ENCODE results near the gene TCF20. TPM values are rescaled to one million over a fixed set of nuclear protein-coding genes. Genes with fewer than 3 reads are reported as not detected.

Gene TCF20
- 10 to 100 TPM; 18.5 to 43.9 (median 28.3) TPM for total RNA-seq
- polyA plus RNA-seq: 10 to 100 TPM in 2 of 3 donors, 1 to 10 TPM in 1; 5.6 to 16.2 (median 11.9) TPM
- long read RNA-seq, donor 1, full-length matches to known transcripts: 4 of 4 reads
- long read RNA-seq, donor 1, partial matches to known transcripts: 0 of 4 reads
- long read RNA-seq, donor 1, other reads (novel, unspliced or antisense): 0 of 4 reads
- long read RNA-seq, donor 2, full-length matches to known transcripts: 4 of 4 reads
- long read RNA-seq, donor 2, partial matches to known transcripts: 0 of 4 reads
- long read RNA-seq, donor 2, other reads (novel, unspliced or antisense): 0 of 4 reads
- long read RNA-seq, donor 3, full-length matches to known transcripts: 1 of 1 reads
- long read RNA-seq, donor 3, partial matches to known transcripts: 0 of 1 reads
- long read RNA-seq, donor 3, other reads (novel, unspliced or antisense): 0 of 1 reads
- long read RNA-seq, donor 4, partial matches to known transcripts: 0 of 1 reads
- long read RNA-seq, donor 4, other reads (novel, unspliced or antisense): 1 of 1 reads
- long read RNA-seq, donor 5, full-length matches to known transcripts: 1 of 4 reads
- long read RNA-seq, donor 5, partial matches to known transcripts: 0 of 4 reads
- long read RNA-seq, donor 5, other reads (novel, unspliced or antisense): 3 of 4 reads
- long read RNA-seq, donor 6, partial matches to known transcripts: 0 of 5 reads
- long read RNA-seq, donor 6, other reads (novel, unspliced or antisense): 5 of 5 reads
- long read RNA-seq, donor 7, full-length matches to known transcripts: 1 of 1 reads
- long read RNA-seq, donor 7, partial matches to known transcripts: 0 of 1 reads
- long read RNA-seq, donor 7, other reads (novel, unspliced or antisense): 0 of 1 reads
- long read RNA-seq, donor 8, full-length matches to known transcripts: 4 of 9 reads
- long read RNA-seq, donor 8, partial matches to known transcripts: 0 of 9 reads
- long read RNA-seq, donor 8, other reads (novel, unspliced or antisense): 5 of 9 reads
- long read RNA-seq, donor 9, full-length matches to known transcripts: 2 of 2 reads
- long read RNA-seq, donor 9, partial matches to known transcripts: 0 of 2 reads
- long read RNA-seq, donor 9, other reads (novel, unspliced or antisense): 0 of 2 reads
- long read RNA-seq, donor 10, full-length matches to known transcripts: 3 of 3 reads
- long read RNA-seq, donor 10, partial matches to known transcripts: 0 of 3 reads
- long read RNA-seq, donor 10, other reads (novel, unspliced or antisense): 0 of 3 reads

- Histone ChIP-seq H3K9me3 (replicated peaks in 1 of 3) (no peaks in the 10 kb centered on the region), H3K4me1 (replicated peaks in 1 of 2) (peaks cover 0 to 28% of the 10 kb centered on the region in 2 donors), H3K27ac (peak within 1 kb of the TSS; percentile 64 to 92 (median 78)), H3K4me3 (peak within 1 kb of the TSS; percentile 36 to 99 (median 92)), H3K27me3 (no peaks in the 10 kb centered on the region), H3K36me3 (replicated peaks in 1 of 2) (no peaks in the 10 kb centered on the region)
- TF ChIP-seq CTCF (IDR thresholded peaks at IDR 0.05) (no peak), POLR2A (IDR thresholded peaks at IDR 0.05) (no peak)
- intact Hi-C loops (cut with DNase I): loop anchor here in 1 of 2 donors (10.0 kb wide), 1 partner anchor 164 kb away; the partner anchor contains the start of gene NFAM1
- WGBS, 4 donors: 5 to 17% (median 10%) methylated on average over 7 to 85 of the region's 91 CpGs
- peak; percentile 69 to 82 (median 77) for DNase-seq
Observed at GRCh38 chr22:42270510-42271190, at the start of gene TCF20. Gene TCF20 (minus strand): TSS chr22:42270653. CDS start chr22:42215305, 55,348 bp downstream.

GRCh38 chr22:42319386-42319785, 48.9 kb upstream of the TCF20 start:
- no peak for DNase-seq
- intact Hi-C loops (cut with DNase I): no loop called here
- Histone ChIP-seq H3K36me3 (replicated peaks in 1 of 2) (no peaks in the 10 kb centered on the region), H3K27me3 (no peaks in the 10 kb centered on the region), H3K4me1 (replicated peaks in 1 of 2) (no peaks in the 10 kb centered on the region), H3K4me3 (no peak overlapping the region), H3K9me3 (replicated peaks in 1 of 3) (no peaks in the 10 kb centered on the region), H3K27ac (no peak overlapping the region)
- TF ChIP-seq POLR2A (IDR thresholded peaks at IDR 0.05) (no peak), CTCF (IDR thresholded peaks at IDR 0.05) (no peak)
- 84 to 92% (median 85%) methylated on average over 5 to 6 of the region's 6 CpGs for WGBS, 4 donors

GRCh38 chr22:42318967-42319366, 48.5 kb upstream of the TCF20 start:
- WGBS, 4 donors: 81 to 100% (median 93%) methylated on average over 2 to 3 of the region's 3 CpGs
- Histone ChIP-seq H3K36me3 (replicated peaks in 1 of 2) (no peaks in the 10 kb centered on the region), H3K4me1 (replicated peaks in 1 of 2) (no peaks in the 10 kb centered on the region), H3K4me3 (no peak overlapping the region), H3K9me3 (replicated peaks in 1 of 3) (no peaks in the 10 kb centered on the region), H3K27me3 (no peaks in the 10 kb centered on the region), H3K27ac (no peak overlapping the region)
- no peak for TF ChIP-seq CTCF (IDR thresholded peaks at IDR 0.05)
- no peak for TF ChIP-seq POLR2A (IDR thresholded peaks at IDR 0.05)
- DNase-seq: no peak
- intact Hi-C loops (cut with DNase I): no loop called here
